Neuronal stem cell (in vitro differentiated cells): Measurements from ENCODE around the gene FYN.
A peak's percentile ranks its signal among the peaks of the same experiment; 100 is the strongest.

Source experiments
- DNase-seq: peaks from one replicate; pipeline ENCODE4 v3.0.0-alpha.2; 2013; ENCODE audit warnings: low spot score
- H2AFZ ChIP-seq: one replicate; pipeline ENCODE4 v1.6.1; 2013; ENCODE audit warnings: mild to moderate bottlenecking, low read length, inconsistent platforms
- H2AK5ac ChIP-seq: 2 replicates; pipeline ENCODE4 v1.6.1; 2013; ENCODE audit warnings: low read depth, mild to moderate bottlenecking, inconsistent platforms, low read length, moderate library complexity, mixed read lengths
- H2BK120ac ChIP-seq: 2 replicates; pipeline ENCODE4 v1.6.1; 2013; ENCODE audit warnings: low read depth, mild to moderate bottlenecking, inconsistent platforms, low read length, moderate library complexity, mixed read lengths
- H2BK12ac ChIP-seq: one replicate; pipeline ENCODE4 v1.6.1; 2013; ENCODE audit warnings: low read length, inconsistent platforms
- H2BK15ac ChIP-seq: 2 replicates; pipeline ENCODE4 v1.6.1; 2013; ENCODE audit warnings: mild to moderate bottlenecking, low read length, inconsistent platforms, mixed read lengths
- H2BK5ac ChIP-seq: one replicate; pipeline ENCODE4 v1.6.1; 2013; ENCODE audit warnings: inconsistent platforms, mild to moderate bottlenecking, low read length, moderate library complexity
- H3K14ac ChIP-seq: one replicate; pipeline ENCODE4 v1.6.1; 2013; ENCODE audit warnings: low read length, inconsistent platforms
- H3K18ac ChIP-seq: 2 replicates; pipeline ENCODE4 v1.6.1; 2013; ENCODE audit warnings: low read length, inconsistent platforms
- H3K23ac ChIP-seq: 2 replicates; pipeline ENCODE4 v1.6.1; 2013; ENCODE audit warnings: low read depth, mild to moderate bottlenecking, mixed read lengths, low read length, inconsistent platforms; ENCODE audit not compliant: poor library complexity
- H3K27ac ChIP-seq: replicated peaks from 3 replicates; pipeline ENCODE4 v1.5.1; 2013; ENCODE audit warnings: low read length, inconsistent platforms
- H3K27me3 ChIP-seq, 3 experiments: 2 replicates each; pipeline ENCODE4 v1.6.1; 2013; ENCODE audit warnings: low read length in 3 of 3, mild to moderate bottlenecking in 2 of 3, inconsistent platforms in 1 of 3, low read depth in 1 of 3, mixed read lengths in 1 of 3, moderate library complexity in 1 of 3; ENCODE audit not compliant: control insufficient read depth in 3 of 3, insufficient read depth in 3 of 3
- H3K36me3 ChIP-seq, 2 donors: replicated peaks in 1 of 2; 2 replicates each; pipeline ENCODE4 v1.6.1; 2013; ENCODE audit warnings: low read length in 2 of 2; ENCODE audit not compliant: control insufficient read depth in 2 of 2, insufficient read depth in 2 of 2
- H3K4ac ChIP-seq: 2 replicates; pipeline ENCODE4 v1.6.1; 2013; ENCODE audit warnings: inconsistent platforms, mild to moderate bottlenecking, low read length, moderate library complexity
- H3K4me1 ChIP-seq, 2 donors: 1 replicate in 1 of 2; 2 replicates in 1 of 2; pipeline ENCODE4 v1.6.1; 2013; ENCODE audit warnings: low read length in 2 of 2, low read depth in 1 of 2; ENCODE audit not compliant: control insufficient read depth in 2 of 2, insufficient read depth in 1 of 2
- H3K4me2 ChIP-seq: one replicate; pipeline ENCODE4 v1.6.1; 2013; ENCODE audit warnings: mild to moderate bottlenecking, low read length, inconsistent platforms; ENCODE audit not compliant: insufficient read depth, poor library complexity, severe bottlenecking
- H3K4me3 ChIP-seq, 2 donors: 2 replicates each; pipeline ENCODE4 v1.5.1; 2013; ENCODE audit warnings: low read length in 2 of 2, mild to moderate bottlenecking in 2 of 2, inconsistent platforms in 1 of 2, moderate library complexity in 1 of 2
- H3K79me1 ChIP-seq: one replicate; pipeline ENCODE4 v1.6.1; 2013; ENCODE audit warnings: low read depth, mild to moderate bottlenecking, inconsistent platforms, low read length, moderate library complexity
- H3K9ac ChIP-seq: one replicate; pipeline ENCODE4 v1.6.1; 2013; ENCODE audit warnings: mild to moderate bottlenecking, low read depth, low read length, inconsistent platforms; ENCODE audit not compliant: poor library complexity
- H3K9me3 ChIP-seq, 2 donors: replicated peaks in 1 of 2; 2 replicates each; pipeline versions ENCODE3 to v1.6.1; 2013; ENCODE audit warnings: low read length in 2 of 2, mild to moderate bottlenecking in 2 of 2, inconsistent platforms in 1 of 2, low read depth in 1 of 2, mixed read lengths in 1 of 2, moderate library complexity in 1 of 2; ENCODE audit not compliant: control insufficient read depth in 2 of 2, insufficient read depth in 1 of 2
- H4K8ac ChIP-seq: one replicate; pipeline ENCODE4 v1.6.1; 2013; ENCODE audit warnings: low read depth, mild to moderate bottlenecking, inconsistent platforms, low read length, moderate library complexity
- H4K91ac ChIP-seq: one replicate; pipeline ENCODE4 v1.6.1; 2013; ENCODE audit warnings: low read length, low read depth, mild to moderate bottlenecking, inconsistent platforms; ENCODE audit not compliant: poor library complexity
- WGBS, 2 donors: extraction: QIAGEN DNeasy Blood & Tissue Kit; methylation state at CpG; one replicate each; pipeline ENCODE4 v1.1.7; 2013; ENCODE audit warnings: missing lambda C conversion rate in 2 of 2, mixed read lengths in 1 of 2; ENCODE audit not compliant: insufficient read length in 2 of 2, insufficient replicate concordance in 1 of 2; ENCODE audit errors: extremely low coverage in 2 of 2; 5-methylcytosine and 5-hydroxymethylcytosine counted together

FYN gene

GRCh38 chr6:111661541-111662061 is 211.7 kb downstream of the FYN start:
- Histone ChIP-seq H3K14ac (no peak overlapping the region), H3K4me1 (peaks cover 20 to 33% of the 10 kb centered on the region in 2 donors), H3K36me3 (peaks cover 2 to 69% of the 10 kb centered on the region in 2 donors)

GRCh38 chr6:111660531-111660930 is 212.7 kb downstream of the FYN start:
- Histone ChIP-seq H4K8ac (no peak overlapping the region), H3K27ac (no peak overlapping the region), H3K4me3 (no peak overlapping the region), H2BK120ac (no peak overlapping the region), H3K79me1 (no peaks in the 10 kb centered on the region), H4K91ac (no peak overlapping the region), H3K9me3 (no peaks in the 10 kb centered on the region), H3K18ac (no peak overlapping the region), H3K9ac (no peak overlapping the region), H3K4me2 (no peak overlapping the region), H2BK12ac (no peak overlapping the region), H3K14ac (no peak overlapping the region), H3K23ac (no peak overlapping the region), H2AK5ac (no peak overlapping the region), H3K27me3 (no peaks in the 10 kb centered on the region), H2BK15ac (no peak overlapping the region), H3K36me3 (peaks cover 2 to 66% of the 10 kb centered on the region in 2 donors), H3K4ac (no peak overlapping the region), H2BK5ac (no peak overlapping the region), H2AFZ (no peak overlapping the region), H3K4me1 (peaks cover 20 to 33% of the 10 kb centered on the region in 2 donors)
- no peak for DNase-seq
- no CpG with 5 or more reads among the region's 3 CpGs for WGBS, 2 donors

More at GRCh38 chr6:111661541-111662061, 211.7 kb downstream of the FYN start:
- no peak overlapping the region for H2BK5ac ChIP-seq
- H3K9ac ChIP-seq = no peak overlapping the region
- no peak for DNase-seq
- no peak overlapping the region for H2BK15ac ChIP-seq
- no peak overlapping the region for H2AFZ ChIP-seq
- peak overlapping the region; percentile 27 for H2BK12ac ChIP-seq
- H3K4ac ChIP-seq = no peak overlapping the region
- no peaks in the 10 kb centered on the region for H3K9me3 ChIP-seq
- peak overlapping the region; percentile 66 for H3K27ac ChIP-seq
- no peak overlapping the region for H3K23ac ChIP-seq
- no peak overlapping the region for H4K91ac ChIP-seq
- H3K27me3 ChIP-seq = no peaks in the 10 kb centered on the region
- H4K8ac ChIP-seq = no peak overlapping the region
- H3K18ac ChIP-seq = peak overlapping the region; percentile 86
- WGBS, 2 donors = no CpG with 5 or more reads among the region's 19 CpGs
- peaks cover 4% of the 10 kb centered on the region for H3K79me1 ChIP-seq
- peak overlapping the region in 1 of 2 donors; percentile 0 for H3K4me3 ChIP-seq
- H3K4me2 ChIP-seq = peak overlapping the region; percentile 37
- peak overlapping the region; percentile 12 for H2AK5ac ChIP-seq
- no peak overlapping the region for H2BK120ac ChIP-seq

GRCh38 chr6:111658462-111659154 is 214.6 kb downstream of the FYN start:
- H3K36me3 ChIP-seq = peaks cover 2 to 54% of the 10 kb centered on the region in 2 donors
- no peak overlapping the region for H3K9ac ChIP-seq
- no peak overlapping the region for H3K4me3 ChIP-seq

DNA sequence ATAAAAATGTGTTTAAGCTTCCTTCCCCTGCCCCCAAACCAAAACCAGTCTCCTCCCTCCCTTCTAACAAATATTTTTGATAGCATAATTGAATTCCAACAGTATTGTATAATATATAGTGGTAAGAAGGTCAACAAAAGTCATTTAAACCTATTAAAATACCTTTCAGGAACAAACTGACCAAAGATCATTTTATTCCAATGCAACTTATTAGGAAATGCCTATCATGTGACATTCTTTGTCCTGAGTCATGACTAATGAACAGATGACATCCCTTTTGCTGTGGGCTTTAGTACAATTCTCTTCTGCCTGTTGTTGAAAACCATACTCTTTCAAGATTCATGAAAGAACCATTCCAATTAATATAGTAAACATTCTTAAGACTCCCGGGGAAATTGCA is 216.1 kb downstream of the FYN start:
- Histone ChIP-seq H3K27ac (no peak overlapping the region), H2AFZ (no peak overlapping the region), H3K23ac (no peak overlapping the region), H2BK5ac (no peak overlapping the region), H4K8ac (no peak overlapping the region), H3K36me3 (peaks cover 2 to 41% of the 10 kb centered on the region in 2 donors), H3K4me2 (no peak overlapping the region), H3K79me1 (no peaks in the 10 kb centered on the region), H2BK15ac (no peak overlapping the region), H3K14ac (no peak overlapping the region), H3K4me1 (peaks cover 7 to 9% of the 10 kb centered on the region in 2 donors), H3K9me3 (no peaks in the 10 kb centered on the region), H3K4me3 (no peak overlapping the region), H4K91ac (no peak overlapping the region), H3K9ac (no peak overlapping the region), H2BK12ac (no peak overlapping the region), H3K18ac (no peak overlapping the region), H2BK120ac (no peak overlapping the region), H3K4ac (no peak overlapping the region), H3K27me3 (no peaks in the 10 kb centered on the region), H2AK5ac (no peak overlapping the region)
- no peak for DNase-seq
- no CpG with 5 or more reads among the region's 1 CpG for WGBS, 2 donors

More at GRCh38 chr6:111658462-111659154, 214.6 kb downstream of the FYN start:
- H4K91ac ChIP-seq = no peak overlapping the region
- no peak overlapping the region for H2AFZ ChIP-seq
- H2BK15ac ChIP-seq = no peak overlapping the region
- no peak overlapping the region for H2BK5ac ChIP-seq
- WGBS, 2 donors = no CpG with 5 or more reads among the region's 4 CpGs
- no peak overlapping the region for H3K4me2 ChIP-seq
- no peak overlapping the region for H3K18ac ChIP-seq
- H2BK120ac ChIP-seq = no peak overlapping the region
- no peak overlapping the region for H3K27ac ChIP-seq
- DNase-seq = no peak
- H2AK5ac ChIP-seq = no peak overlapping the region
- no peak overlapping the region for H2BK12ac ChIP-seq
- H3K4me1 ChIP-seq = peaks cover 17 to 23% of the 10 kb centered on the region in 2 donors
- no peaks in the 10 kb centered on the region for H3K9me3 ChIP-seq
- H3K79me1 ChIP-seq = no peaks in the 10 kb centered on the region
- H3K14ac ChIP-seq = no peak overlapping the region
- H3K23ac ChIP-seq = no peak overlapping the region
- H4K8ac ChIP-seq = no peak overlapping the region
- no peak overlapping the region for H3K4ac ChIP-seq
- H3K27me3 ChIP-seq = no peaks in the 10 kb centered on the region
